ENCODE results near the gene VAC14.

DNA sequence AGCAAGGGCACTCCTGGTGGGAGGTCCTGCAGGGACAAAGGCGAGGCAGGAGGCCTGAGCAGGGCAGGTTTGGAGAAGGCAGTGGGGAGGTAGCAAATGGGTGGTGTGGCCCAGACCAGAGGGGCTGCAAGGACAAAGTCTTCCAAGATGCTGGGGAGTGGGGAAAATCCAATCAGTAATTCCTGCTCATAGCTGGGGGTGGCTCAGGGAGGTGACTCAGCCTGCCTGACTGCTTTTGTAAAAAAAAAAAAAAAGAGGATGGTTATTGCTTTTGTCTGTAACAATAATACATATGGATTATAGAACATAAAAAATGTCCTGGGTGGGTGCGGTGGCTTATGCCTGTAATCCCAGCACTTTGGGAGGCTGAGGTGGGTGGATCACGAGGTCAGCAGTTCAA is 149.4 kb downstream of the VAC14 start:
- no peak for TF ChIP-seq POLR2A (IDR thresholded peaks at IDR 0.05)
- TF ChIP-seq, protein P1, sequence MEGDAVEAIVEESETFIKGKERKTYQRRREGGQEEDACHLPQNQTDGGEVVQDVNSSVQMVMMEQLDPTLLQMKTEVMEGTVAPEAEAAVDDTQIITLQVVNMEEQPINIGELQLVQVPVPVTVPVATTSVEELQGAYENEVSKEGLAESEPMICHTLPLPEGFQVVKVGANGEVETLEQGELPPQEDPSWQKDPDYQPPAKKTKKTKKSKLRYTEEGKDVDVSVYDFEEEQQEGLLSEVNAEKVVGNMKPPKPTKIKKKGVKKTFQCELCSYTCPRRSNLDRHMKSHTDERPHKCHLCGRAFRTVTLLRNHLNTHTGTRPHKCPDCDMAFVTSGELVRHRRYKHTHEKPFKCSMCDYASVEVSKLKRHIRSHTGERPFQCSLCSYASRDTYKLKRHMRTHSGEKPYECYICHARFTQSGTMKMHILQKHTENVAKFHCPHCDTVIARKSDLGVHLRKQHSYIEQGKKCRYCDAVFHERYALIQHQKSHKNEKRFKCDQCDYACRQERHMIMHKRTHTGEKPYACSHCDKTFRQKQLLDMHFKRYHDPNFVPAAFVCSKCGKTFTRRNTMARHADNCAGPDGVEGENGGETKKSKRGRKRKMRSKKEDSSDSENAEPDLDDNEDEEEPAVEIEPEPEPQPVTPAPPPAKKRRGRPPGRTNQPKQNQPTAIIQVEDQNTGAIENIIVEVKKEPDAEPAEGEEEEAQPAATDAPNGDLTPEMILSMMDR (IDR thresholded peaks at IDR 0.05): no peak
